Central memory CD8-positive, alpha-beta T cell (primary cell): ENCODE results near the gene PRCD.
A peak's percentile ranks its signal among the peaks of the same experiment; 100 is the strongest.
"Not testable (repeated sequence)": the region's sequence is repeated elsewhere in the genome, so short reads cannot be mapped to it uniquely, and the experiment has no call there.

ENCODE experiments used
- ATAC-seq: fragments of 150-1000 bp; cut with Tn5 transposase; replicated peaks from 2 replicates; pipeline ENCODE4 v1.10.0; 2022; ENCODE audit warnings: mild to moderate bottlenecking, moderate FRiP score, moderate number of reproducible peaks; ENCODE audit not compliant: poor library complexity, severe bottlenecking; ENCODE audit errors: extremely low read depth
- DNase-seq, 2 donors: peaks; one replicate each; pipeline ENCODE4 v3.0.0; 2021; ENCODE audit warnings: low spot score in 2 of 2
- H3K27ac Mint-ChIP-seq: one replicate; pipeline ENCODE4 v1.8.0; 2022; ENCODE audit warnings: low read depth, mild to moderate bottlenecking, moderate library complexity, mixed read lengths
- H3K27me3 Mint-ChIP-seq: one replicate; pipeline ENCODE4 v1.8.0; 2022; ENCODE audit warnings: mixed read lengths
- H3K36me3 Mint-ChIP-seq: one replicate; pipeline ENCODE4 v1.8.0; 2022; ENCODE audit warnings: mild to moderate bottlenecking, moderate library complexity, mixed read lengths; ENCODE audit not compliant: insufficient read depth
- H3K4me1 Mint-ChIP-seq: one replicate; pipeline ENCODE4 v1.8.0; 2022; ENCODE audit warnings: mixed read lengths
- H3K4me3 Mint-ChIP-seq: one replicate; pipeline ENCODE4 v1.8.0; 2022; ENCODE audit warnings: mild to moderate bottlenecking, moderate library complexity, mixed read lengths
- H3K9me3 Mint-ChIP-seq: one replicate; pipeline ENCODE4 v1.8.0; 2022; ENCODE audit warnings: mixed read lengths

PRCD gene

DNA sequence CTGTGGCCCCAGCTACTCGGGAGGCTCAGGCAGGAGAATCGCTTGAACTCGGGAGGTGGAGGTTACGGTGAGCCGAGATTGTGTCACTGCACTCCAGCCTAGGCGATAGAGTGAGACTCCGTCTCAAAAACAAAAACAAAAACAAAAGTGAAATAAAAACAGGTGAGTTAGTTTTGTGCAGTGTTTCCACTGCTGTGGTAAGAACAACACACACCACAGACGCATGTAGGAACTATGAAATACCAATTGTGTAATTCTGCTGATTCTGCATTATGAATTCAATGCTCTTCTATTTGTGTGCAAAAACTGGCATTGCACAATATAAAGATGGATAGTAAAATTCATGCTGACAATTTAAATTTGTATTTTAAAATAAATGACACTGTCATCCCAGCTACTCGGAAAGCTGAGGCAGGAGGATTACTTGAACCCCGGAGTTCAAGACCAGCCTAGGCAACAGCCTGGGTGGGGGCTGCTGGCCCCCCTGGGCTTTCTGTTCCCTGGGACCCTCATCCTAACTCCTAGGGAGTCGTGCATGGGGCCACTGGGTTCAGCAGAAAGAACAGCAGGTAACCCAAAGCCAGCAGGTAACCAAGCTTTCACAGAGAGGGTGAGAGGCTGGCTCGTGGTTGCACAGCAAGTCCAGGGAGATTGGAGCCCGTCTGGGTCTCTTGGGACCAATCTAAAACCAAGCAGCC lies 28.0 kb upstream of the PRCD start:
- DNase-seq = no peak
- Mint-ChIP-seq H3K36me3 (peaks cover 12% of the 10 kb centered on the region), H3K27ac (peak overlapping the region; percentile 41), H3K9me3 (no peaks in the 10 kb centered on the region), H3K27me3 (no peaks in the 10 kb centered on the region), H3K4me3 (no peak overlapping the region), H3K4me1 (peaks cover 31% of the 10 kb centered on the region)
- no peak for ATAC-seq

GRCh38 chr17:76512366-76513305 lies 27.2 kb upstream of the PRCD start:
- no peak for DNase-seq
- H3K4me3 Mint-ChIP-seq = peak overlapping the region; percentile 48
- H3K36me3 Mint-ChIP-seq = peaks cover 12% of the 10 kb centered on the region
- no peaks in the 10 kb centered on the region for H3K27me3 Mint-ChIP-seq
- no peak for ATAC-seq
- peak overlapping the region; percentile 95 for H3K27ac Mint-ChIP-seq
- no peaks in the 10 kb centered on the region for H3K9me3 Mint-ChIP-seq
- H3K4me1 Mint-ChIP-seq = peaks cover 31% of the 10 kb centered on the region

DNA sequence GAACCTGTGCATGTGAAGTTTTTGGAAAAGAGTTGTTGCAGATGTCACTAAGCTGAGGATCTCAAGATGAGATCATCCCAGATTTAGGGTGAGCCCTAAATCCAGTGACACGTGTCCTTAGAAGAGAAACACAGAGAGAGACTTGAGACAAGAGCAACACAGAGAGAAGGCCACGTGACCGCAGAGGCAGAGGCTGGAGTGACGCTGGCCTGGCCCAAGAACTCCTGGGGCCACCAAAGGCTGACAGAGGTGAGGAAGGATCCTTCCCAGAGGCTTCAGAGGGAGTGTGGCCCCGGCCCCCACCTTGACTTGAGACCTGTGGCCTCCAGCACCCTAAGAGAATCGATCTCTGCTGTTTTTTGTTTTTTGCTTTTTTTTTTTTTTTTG lies 26.5 kb upstream of the PRCD start:
- Mint-ChIP-seq H3K36me3 (peaks cover 12% of the 10 kb centered on the region), H3K27me3 (no peaks in the 10 kb centered on the region), H3K9me3 (no peaks in the 10 kb centered on the region), H3K4me3 (peak overlapping the region; percentile 48), H3K4me1 (peaks cover 37% of the 10 kb centered on the region), H3K27ac (peak overlapping the region; percentile 95)
- ATAC-seq = no peak
- no peak for DNase-seq

GRCh38 chr17:76514355-76514754 lies 25.5 kb upstream of the PRCD start:
- H3K27me3 Mint-ChIP-seq, DNase-seq, H3K9me3 Mint-ChIP-seq, ATAC-seq: not testable (repeated sequence)
- Mint-ChIP-seq H3K4me1 (peaks cover 37% of the 10 kb centered on the region), H3K27ac (peak overlapping the region; percentile 95), H3K4me3 (peak overlapping the region; percentile 56), H3K36me3 (peaks cover 12% of the 10 kb centered on the region)

DNA sequence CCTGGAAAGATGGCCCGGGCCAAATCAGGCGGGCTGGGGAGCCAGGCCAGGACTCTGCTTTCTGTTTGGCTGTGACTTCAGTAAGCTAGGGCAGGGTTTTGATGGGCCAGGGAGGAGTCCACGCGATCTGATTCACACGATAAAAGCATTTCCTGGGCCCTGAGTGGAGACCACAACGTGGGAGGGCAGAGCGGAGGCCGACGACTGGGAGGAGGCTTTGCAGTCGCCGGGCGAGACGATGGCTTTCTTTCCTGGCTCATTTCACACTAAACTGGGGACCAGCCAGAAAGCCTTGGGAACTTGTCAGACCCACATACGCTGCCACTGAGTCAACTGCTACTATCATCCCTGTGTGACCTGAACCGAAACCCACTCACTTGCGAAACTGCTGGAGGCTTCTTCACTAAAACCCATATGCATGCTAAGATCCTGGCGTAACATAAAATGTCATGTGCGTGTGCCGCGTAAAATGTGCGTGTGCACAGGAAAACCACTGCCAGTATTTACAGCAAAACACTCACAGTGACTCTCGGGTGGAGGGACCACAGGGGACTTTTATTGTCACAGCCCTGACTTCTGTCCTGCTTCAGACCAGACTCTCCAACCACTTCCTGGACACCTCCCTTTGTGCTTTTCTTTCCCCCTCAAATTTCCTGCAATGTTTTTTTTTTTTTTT lies 24.4 kb upstream of the PRCD start:
- H3K4me1 Mint-ChIP-seq = peaks cover 37% of the 10 kb centered on the region
- H3K9me3 Mint-ChIP-seq = no peaks in the 10 kb centered on the region
- no peaks in the 10 kb centered on the region for H3K27me3 Mint-ChIP-seq
- peak overlapping the region; percentile 95 for H3K27ac Mint-ChIP-seq
- H3K4me3 Mint-ChIP-seq = peak overlapping the region; percentile 56
- DNase-seq (peak; percentile 74 to 92), ATAC-seq (peak; percentile 82)
- peaks cover 12% of the 10 kb centered on the region for H3K36me3 Mint-ChIP-seq

GRCh38 chr17:76517638-76518038 lies 22.2 kb upstream of the PRCD start:
- Mint-ChIP-seq H3K4me1 (peaks cover 27% of the 10 kb centered on the region), H3K27ac (peak overlapping the region; percentile 58), H3K9me3 (no peaks in the 10 kb centered on the region), H3K27me3 (no peaks in the 10 kb centered on the region), H3K4me3 (peak overlapping the region; percentile 32), H3K36me3 (peaks cover 12% of the 10 kb centered on the region)
- ATAC-seq = no peak
- DNase-seq = no peak

- Mint-ChIP-seq H3K4me1 (peaks cover 23% of the 10 kb centered on the region), H3K27ac (peak overlapping the region; percentile 58)
- no peak for ATAC-seq
Observed at GRCh38 chr17:76519048-76519966, 20.5 kb upstream of the PRCD start.

DNA sequence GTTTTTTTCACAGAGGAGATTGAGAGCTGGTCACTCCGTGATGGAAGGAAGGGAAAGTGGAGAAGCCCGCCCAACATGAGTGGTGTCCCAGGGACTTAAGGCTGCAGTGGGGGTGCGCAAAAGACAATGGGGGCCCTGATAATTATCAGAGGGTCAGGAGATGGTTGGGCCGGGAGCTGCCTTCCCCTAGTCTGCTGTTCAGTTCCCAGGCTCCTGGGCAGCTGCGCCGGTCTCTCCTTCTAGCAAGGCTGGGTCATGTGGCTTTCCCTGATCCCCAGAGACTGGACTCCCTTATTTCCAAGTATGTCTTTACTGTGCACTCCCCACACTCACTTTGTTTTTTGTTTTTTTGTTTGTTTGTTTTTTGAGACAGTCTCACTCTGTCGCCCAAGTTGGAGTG lies 18.6 kb upstream of the PRCD start:
- H3K9me3 Mint-ChIP-seq = no peaks in the 10 kb centered on the region
- no peaks in the 10 kb centered on the region for H3K27me3 Mint-ChIP-seq
- DNase-seq (no peak), ATAC-seq (no peak)
- H3K4me3 Mint-ChIP-seq = no peak overlapping the region
- H3K27ac Mint-ChIP-seq = no peak overlapping the region
- peaks cover 21% of the 10 kb centered on the region for H3K4me1 Mint-ChIP-seq
- no peaks in the 10 kb centered on the region for H3K36me3 Mint-ChIP-seq

More at GRCh38 chr17:76519048-76519966, 20.5 kb upstream of the PRCD start:
- H3K27me3 Mint-ChIP-seq = no peaks in the 10 kb centered on the region
- H3K4me3 Mint-ChIP-seq = no peak overlapping the region
- no peaks in the 10 kb centered on the region for H3K9me3 Mint-ChIP-seq
- peaks cover 7% of the 10 kb centered on the region for H3K36me3 Mint-ChIP-seq
- no peak for DNase-seq

DNA sequence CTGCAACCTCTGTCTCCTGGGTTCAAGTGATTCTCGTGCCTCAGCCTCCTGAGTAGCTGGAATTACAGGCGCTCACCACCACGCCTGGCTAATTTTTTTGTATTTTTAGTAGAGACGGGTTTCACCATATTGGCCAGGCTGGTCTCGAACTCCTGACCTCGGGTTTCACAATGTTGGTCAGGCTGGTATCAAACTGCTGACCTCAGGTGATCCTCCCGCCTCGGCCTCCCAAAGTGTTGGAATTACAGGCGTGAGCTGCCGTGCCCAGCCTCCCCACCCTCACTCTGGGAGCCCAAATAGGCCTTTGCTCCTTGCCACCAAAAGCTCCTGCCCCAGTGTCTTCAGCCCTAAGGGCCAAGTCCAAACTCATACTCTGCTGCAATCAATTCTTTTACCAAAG lies 18.2 kb upstream of the PRCD start:
- not testable (repeated sequence) for H3K36me3 Mint-ChIP-seq, H3K9me3 Mint-ChIP-seq, H3K27ac Mint-ChIP-seq, H3K27me3 Mint-ChIP-seq, H3K4me3 Mint-ChIP-seq, DNase-seq, ATAC-seq
- H3K4me1 Mint-ChIP-seq = peaks cover 21% of the 10 kb centered on the region

- H3K9me3 Mint-ChIP-seq = no peaks in the 10 kb centered on the region
- no peak overlapping the region for H3K27ac Mint-ChIP-seq
- peaks cover 28% of the 10 kb centered on the region for H3K4me1 Mint-ChIP-seq
- H3K4me3 Mint-ChIP-seq = peak overlapping the region; percentile 46
- ATAC-seq (peak; percentile 73), DNase-seq (peak; percentile 70 to 76)
- H3K36me3 Mint-ChIP-seq = peaks cover 2% of the 10 kb centered on the region
- H3K27me3 Mint-ChIP-seq = no peaks in the 10 kb centered on the region
Observed at GRCh38 chr17:76523084-76524037, 16.5 kb upstream of the PRCD start.
